ENCODE data around the gene APCDD1.

APCDD1 gene

DNA sequence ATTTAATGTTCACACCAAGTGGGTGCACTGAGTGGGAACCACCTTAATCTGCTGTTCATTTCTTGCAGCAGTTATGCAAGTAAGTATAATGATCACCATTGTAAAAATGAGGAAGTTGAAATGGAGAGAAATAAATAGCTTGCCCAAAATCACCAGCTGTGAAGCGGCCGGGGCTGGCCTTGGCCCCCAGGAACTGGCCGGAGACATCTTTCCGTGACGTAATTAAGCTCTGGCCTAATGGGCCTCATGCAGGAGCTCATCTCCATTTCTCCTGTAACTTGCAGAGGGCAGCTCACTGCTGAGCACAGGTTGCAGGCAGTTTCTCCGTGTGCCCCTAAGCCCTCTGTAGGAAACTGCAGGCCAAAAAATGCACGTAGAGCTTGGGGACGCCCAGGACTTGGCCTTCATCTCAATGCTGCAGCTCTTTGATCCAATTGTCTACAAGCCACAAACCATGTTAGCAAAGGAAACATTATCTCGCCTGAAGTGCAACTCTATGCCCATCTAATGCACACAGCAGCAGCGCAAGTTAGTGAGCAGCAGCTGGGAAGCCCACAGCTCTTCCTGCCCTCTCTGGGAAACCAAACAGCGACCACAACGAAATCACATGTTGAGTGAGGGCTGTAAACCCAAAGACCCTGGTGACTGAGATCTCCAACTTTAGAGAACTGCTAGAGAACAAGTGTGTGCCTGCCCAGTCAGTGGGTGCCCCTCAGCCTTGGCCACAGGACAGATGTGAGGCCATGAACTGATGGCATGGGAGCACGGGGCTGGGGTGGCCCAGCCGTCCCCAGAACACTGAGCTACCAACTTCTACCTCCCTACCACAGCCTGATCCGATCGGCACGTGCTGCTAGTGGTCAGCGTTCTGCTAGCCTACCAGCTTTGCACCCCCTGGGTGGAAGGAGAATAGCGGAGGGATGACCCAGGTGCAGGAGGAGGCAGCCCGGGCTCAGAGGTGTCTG is 28.8 kb downstream of the APCDD1 start:
- H3K36me3 ChIP-seq (ENCODE audit: insufficient read depth, low read depth, low read length) = no peaks in the 10 kb centered on the region

DNA sequence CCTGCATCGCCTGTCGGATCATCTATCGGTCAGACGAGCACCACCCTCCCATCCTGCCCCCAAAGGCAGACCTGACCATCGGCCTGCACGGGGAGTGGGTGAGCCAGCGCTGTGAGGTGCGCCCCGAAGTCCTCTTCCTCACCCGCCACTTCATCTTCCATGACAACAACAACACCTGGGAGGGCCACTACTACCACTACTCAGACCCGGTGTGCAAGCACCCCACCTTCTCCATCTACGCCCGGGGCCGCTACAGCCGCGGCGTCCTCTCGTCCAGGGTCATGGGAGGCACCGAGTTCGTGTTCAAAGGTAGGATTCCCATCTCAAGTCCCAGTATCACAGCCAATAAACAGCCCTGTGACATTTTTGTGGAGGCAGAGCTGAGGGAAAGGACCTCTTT is 31.0 kb downstream of the APCDD1 start:
- H3K27me3 ChIP-seq (ENCODE audit: insufficient read depth, low read length) = no peaks in the 10 kb centered on the region
- H3K27ac ChIP-seq (ENCODE audit: low read length) = no peak overlapping the region
- H3K36me3 ChIP-seq (ENCODE audit: insufficient read depth, low read depth, low read length) = no peaks in the 10 kb centered on the region
- H3K4me3 ChIP-seq (ENCODE audit: low read length) = no peak overlapping the region
- H3K4me1 ChIP-seq (ENCODE audit: insufficient read depth, low read length) = peaks cover 8% of the 10 kb centered on the region; the same call in 1 of the 2 replicates
- H3K9ac ChIP-seq (ENCODE audit: low read depth, low read length) = no peak overlapping the region
- H3K9me3 ChIP-seq (ENCODE audit: insufficient read depth, low read depth, low read length) = no peaks in the 10 kb centered on the region

More for the DNA sequence above, 28.8 kb downstream of the APCDD1 start:
- Histone ChIP-seq H3K4me1 (ENCODE audit: insufficient read depth, low read length) (peaks cover 11% of the 10 kb centered on the region; the same call in 1 of the 2 replicates), H3K27me3 (ENCODE audit: insufficient read depth, low read length) (peaks cover 18% of the 10 kb centered on the region), H3K4me3 (ENCODE audit: low read length) (no peak overlapping the region), H3K27ac (ENCODE audit: low read length) (no peak overlapping the region), H3K9me3 (ENCODE audit: insufficient read depth, low read depth, low read length) (no peaks in the 10 kb centered on the region), H3K9ac (ENCODE audit: low read depth, low read length) (no peak overlapping the region)

DNA sequence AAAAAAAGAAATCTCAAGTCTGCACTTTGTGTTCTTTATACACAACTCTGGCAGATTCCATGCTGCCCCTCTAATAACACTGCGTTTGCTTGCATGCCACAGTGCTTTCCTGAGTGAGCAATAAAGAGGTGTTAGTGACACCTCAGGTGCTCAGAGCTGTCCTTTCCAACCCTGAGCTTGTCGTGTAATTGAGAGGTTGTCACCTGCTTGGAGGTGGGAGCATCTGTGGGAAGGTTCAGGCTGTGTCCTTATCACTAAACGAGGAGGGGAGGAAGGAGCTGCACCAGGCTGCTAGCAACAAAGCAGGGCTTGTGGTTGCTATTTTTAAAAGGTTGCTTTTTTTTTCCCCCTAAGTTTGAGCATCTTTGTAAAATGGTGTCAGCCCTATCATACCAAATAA is 31.9 kb downstream of the APCDD1 start:
- peaks cover 8% of the 10 kb centered on the region; the same call in 1 of the 2 replicates for H3K4me1 ChIP-seq (ENCODE audit: insufficient read depth, low read length)

DNA sequence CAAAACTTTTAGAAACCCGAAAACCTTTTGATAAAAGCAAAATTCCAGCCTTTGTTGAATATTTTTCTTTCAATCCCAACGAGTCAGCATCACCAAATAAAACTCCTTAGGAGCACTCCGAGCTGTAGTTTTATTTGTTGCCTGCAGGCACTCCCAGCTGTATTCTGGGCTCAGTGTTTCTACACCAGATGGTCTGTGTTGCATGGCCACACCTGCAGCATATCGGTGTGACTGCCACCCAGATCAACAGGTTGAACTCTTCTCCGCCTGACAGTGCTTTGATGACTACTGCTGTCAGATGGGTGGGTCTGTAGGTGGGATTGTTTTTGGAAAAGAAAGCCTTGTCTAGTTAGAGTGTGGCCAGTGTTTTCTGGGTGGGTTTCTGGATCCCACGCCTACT is 32.7 kb downstream of the APCDD1 start:
- no peaks in the 10 kb centered on the region for H3K9me3 ChIP-seq (ENCODE audit: insufficient read depth, low read depth, low read length)
- peaks cover 3% of the 10 kb centered on the region; the same call in 1 of the 2 replicates for H3K4me1 ChIP-seq (ENCODE audit: insufficient read depth, low read length)
- H3K9ac ChIP-seq (ENCODE audit: low read depth, low read length) = no peak overlapping the region
- no peaks in the 10 kb centered on the region for H3K36me3 ChIP-seq (ENCODE audit: insufficient read depth, low read depth, low read length)
- H3K27ac ChIP-seq (ENCODE audit: low read length) = no peak overlapping the region
- H3K4me3 ChIP-seq (ENCODE audit: low read length) = no peak overlapping the region
- no peaks in the 10 kb centered on the region for H3K27me3 ChIP-seq (ENCODE audit: insufficient read depth, low read length)

More for the DNA sequence above, 31.9 kb downstream of the APCDD1 start:
- Histone ChIP-seq H3K9ac (ENCODE audit: low read depth, low read length) (no peak overlapping the region), H3K27me3 (ENCODE audit: insufficient read depth, low read length) (no peaks in the 10 kb centered on the region), H3K4me3 (ENCODE audit: low read length) (no peak overlapping the region), H3K9me3 (ENCODE audit: insufficient read depth, low read depth, low read length) (no peaks in the 10 kb centered on the region), H3K27ac (ENCODE audit: low read length) (no peak overlapping the region), H3K36me3 (ENCODE audit: insufficient read depth, low read depth, low read length) (no peaks in the 10 kb centered on the region)

DNA sequence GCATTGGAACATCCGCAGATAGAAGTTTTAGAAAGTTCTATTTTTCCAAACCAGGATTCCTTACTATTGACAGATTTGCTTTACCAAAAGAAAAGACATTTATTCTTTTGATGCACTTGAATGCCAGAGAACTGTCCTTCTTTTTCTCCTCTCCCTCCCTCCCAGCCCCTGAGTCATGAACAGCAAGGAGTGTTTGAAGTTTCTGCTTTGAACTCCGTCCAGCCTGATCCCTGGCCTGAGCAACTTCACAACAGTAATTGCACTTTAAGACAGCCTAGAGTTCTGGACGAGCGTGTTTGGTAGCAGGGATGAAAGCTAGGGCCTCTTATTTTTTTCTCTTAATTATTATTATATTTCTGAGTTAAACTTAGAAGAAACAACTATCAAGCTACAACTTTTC is 33.6 kb downstream of the APCDD1 start:
- Histone ChIP-seq H3K4me1 (ENCODE audit: insufficient read depth, low read length) (no peaks in the 10 kb centered on the region; the same call in 1 of the 2 replicates), H3K36me3 (ENCODE audit: insufficient read depth, low read depth, low read length) (no peaks in the 10 kb centered on the region), H3K9ac (ENCODE audit: low read depth, low read length) (no peak overlapping the region), H3K9me3 (ENCODE audit: insufficient read depth, low read depth, low read length) (no peaks in the 10 kb centered on the region), H3K27ac (ENCODE audit: low read length) (no peak overlapping the region), H3K27me3 (ENCODE audit: insufficient read depth, low read length) (no peaks in the 10 kb centered on the region), H3K4me3 (ENCODE audit: low read length) (no peak overlapping the region)

DNA sequence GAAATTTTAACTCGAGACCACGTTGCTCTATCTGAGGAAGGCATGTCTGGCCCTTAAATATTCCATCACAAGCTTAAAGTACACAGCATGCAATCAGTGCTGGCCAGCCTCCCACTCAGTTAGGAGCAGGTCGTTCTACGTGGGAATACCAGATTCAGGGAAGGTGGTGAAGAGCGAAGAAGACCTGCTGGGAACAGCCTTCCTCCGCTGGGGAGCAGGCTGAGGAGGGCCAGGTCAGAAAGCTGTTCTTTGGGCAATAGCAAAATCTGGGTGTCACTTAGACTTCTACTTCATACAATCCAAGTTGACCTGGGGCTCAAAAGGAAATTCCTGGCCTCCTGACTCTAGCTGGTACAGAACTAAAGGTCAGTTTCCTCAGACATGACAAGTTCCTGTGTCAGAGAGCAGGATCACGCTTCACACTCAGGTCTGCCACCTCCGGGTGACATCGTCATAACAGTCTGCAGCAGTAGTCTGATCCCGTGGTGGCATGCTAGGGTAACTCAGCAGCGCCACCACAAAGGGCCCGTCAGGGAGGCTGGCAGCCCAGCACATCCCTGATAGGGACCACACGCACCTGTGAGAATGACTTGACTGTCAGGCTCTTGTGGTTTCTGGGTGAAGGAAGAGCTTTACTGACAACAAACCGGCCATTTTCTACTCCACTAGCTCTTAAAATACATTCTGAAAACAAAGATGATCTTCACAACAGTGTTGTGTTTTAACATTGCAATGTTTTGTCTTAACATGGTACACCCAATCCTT is 36.1 kb downstream of the APCDD1 start:
- H3K36me3 ChIP-seq (ENCODE audit: insufficient read depth, low read depth, low read length) = no peaks in the 10 kb centered on the region
- no peaks in the 10 kb centered on the region for H3K9me3 ChIP-seq (ENCODE audit: insufficient read depth, low read depth, low read length)
- no peaks in the 10 kb centered on the region for H3K4me1 ChIP-seq (ENCODE audit: insufficient read depth, low read length)
- H3K27me3 ChIP-seq (ENCODE audit: insufficient read depth, low read length) = no peaks in the 10 kb centered on the region
- H3K4me3 ChIP-seq (ENCODE audit: low read length) = no peak overlapping the region
- H3K9ac ChIP-seq (ENCODE audit: low read depth, low read length) = no peak overlapping the region
- no peak overlapping the region for H3K27ac ChIP-seq (ENCODE audit: low read length)

DNA sequence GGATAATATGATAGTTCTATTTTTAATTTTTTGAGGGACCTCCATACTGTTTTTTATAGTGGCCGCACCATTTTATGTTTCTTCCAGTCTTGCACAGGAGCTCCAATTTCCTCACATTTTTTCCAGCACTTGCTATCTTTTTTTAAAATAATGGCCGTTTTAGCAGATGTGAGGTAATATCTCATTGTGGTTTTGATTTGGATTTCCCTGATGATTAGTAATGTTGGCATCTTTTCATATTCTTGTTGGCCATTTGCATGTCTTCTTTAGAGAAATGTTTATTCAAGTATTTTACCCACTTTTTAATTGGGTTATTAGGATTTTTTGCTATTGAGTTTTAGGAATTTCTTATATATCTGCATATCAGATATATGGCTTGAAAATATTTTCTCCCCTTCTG is 41.5 kb downstream of the APCDD1 start:
- H3K27me3 ChIP-seq (ENCODE audit: insufficient read depth, low read length) = no peaks in the 10 kb centered on the region

DNA sequence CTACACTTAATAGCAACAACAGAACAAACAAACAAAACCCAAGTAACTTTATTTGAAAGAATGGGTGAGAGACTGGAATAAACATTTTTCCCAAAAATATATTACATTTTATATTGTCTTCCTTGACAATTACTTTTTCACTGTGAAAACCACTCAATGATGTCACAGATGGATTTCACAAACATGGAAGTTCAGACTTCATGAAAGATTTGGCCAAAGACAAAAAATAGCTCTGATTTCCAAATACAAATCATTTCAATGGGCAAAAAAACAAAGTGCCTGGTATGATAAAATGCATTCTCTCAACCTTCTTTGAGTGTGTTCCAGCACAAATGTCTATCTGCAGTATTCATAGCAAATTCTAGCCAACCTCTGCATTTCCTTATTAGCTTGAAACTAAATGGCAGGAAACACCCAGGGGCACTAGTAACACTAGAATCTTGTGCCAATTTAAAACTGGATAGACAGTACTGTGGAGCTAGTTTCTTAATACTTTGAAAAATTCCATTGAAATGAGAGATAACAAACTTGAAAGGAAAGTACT is 42.8 kb downstream of the APCDD1 start:
- H3K9ac ChIP-seq (ENCODE audit: low read depth, low read length) = no peak overlapping the region
- H3K4me1 ChIP-seq (ENCODE audit: insufficient read depth, low read length) = no peaks in the 10 kb centered on the region
- H3K36me3 ChIP-seq (ENCODE audit: insufficient read depth, low read depth, low read length) = no peaks in the 10 kb centered on the region
- H3K9me3 ChIP-seq (ENCODE audit: insufficient read depth, low read depth, low read length) = no peaks in the 10 kb centered on the region
- H3K27ac ChIP-seq (ENCODE audit: low read length) = no peak overlapping the region
- no peak overlapping the region for H3K4me3 ChIP-seq (ENCODE audit: low read length)
- H3K27me3 ChIP-seq (ENCODE audit: insufficient read depth, low read length) = no peaks in the 10 kb centered on the region

More for the DNA sequence above, 41.5 kb downstream of the APCDD1 start:
- Histone ChIP-seq H3K9me3 (ENCODE audit: insufficient read depth, low read depth, low read length) (no peaks in the 10 kb centered on the region), H3K4me1 (ENCODE audit: insufficient read depth, low read length) (no peaks in the 10 kb centered on the region), H3K36me3 (ENCODE audit: insufficient read depth, low read depth, low read length) (no peaks in the 10 kb centered on the region), H3K27ac (ENCODE audit: low read length) (no peak overlapping the region), H3K9ac (ENCODE audit: low read depth, low read length) (no peak overlapping the region), H3K4me3 (ENCODE audit: low read length) (no peak overlapping the region)

DNA sequence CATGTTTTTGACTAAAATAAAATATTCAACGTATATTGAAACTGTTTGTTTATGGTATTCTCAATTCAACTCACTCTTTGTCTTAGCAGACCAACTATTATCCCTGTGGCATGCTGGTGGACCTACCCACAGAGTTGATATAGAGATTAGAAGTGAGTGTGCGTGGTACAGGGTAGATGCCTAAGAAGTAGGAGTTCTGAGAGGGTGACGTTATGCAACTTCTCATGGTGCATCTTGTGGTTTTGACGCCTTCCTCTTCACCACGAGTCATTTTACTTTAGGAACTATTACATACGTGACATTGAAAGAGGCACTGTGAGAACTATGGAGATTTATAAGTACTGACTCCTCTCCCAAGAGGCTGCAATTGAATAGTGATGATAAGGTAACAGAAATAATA is 44.8 kb downstream of the APCDD1 start:
- Histone ChIP-seq H3K27me3 (ENCODE audit: insufficient read depth, low read length) (no peaks in the 10 kb centered on the region), H3K4me3 (ENCODE audit: low read length) (no peak overlapping the region), H3K4me1 (ENCODE audit: insufficient read depth, low read length) (no peaks in the 10 kb centered on the region), H3K27ac (ENCODE audit: low read length) (no peak overlapping the region), H3K36me3 (ENCODE audit: insufficient read depth, low read depth, low read length) (no peaks in the 10 kb centered on the region), H3K9me3 (ENCODE audit: insufficient read depth, low read depth, low read length) (no peaks in the 10 kb centered on the region), H3K9ac (ENCODE audit: low read depth, low read length) (no peak overlapping the region)

DNA sequence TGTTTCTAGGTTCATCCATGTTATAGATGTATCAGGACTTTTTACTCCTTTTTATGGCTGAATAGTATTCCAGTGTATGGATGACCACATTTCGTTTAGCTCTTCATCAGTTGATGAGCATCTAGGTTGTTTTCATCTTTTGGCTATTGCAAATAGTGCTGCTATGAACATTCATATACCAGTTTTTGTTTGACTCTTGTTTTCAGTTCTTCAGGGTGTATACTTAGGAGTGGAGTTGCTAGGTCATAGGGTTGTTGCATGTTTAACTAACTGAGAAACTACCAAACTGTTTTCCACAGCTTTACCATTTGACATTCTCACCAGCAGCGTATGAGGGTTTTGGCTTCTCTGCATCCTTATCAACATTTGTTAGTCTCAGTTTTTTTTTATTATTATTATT is 45.6 kb downstream of the APCDD1 start:
- Histone ChIP-seq H3K36me3 (ENCODE audit: insufficient read depth, low read depth, low read length) (no peaks in the 10 kb centered on the region), H3K27ac (ENCODE audit: low read length) (no peak overlapping the region), H3K27me3 (ENCODE audit: insufficient read depth, low read length) (no peaks in the 10 kb centered on the region), H3K4me3 (ENCODE audit: low read length) (no peak overlapping the region), H3K4me1 (ENCODE audit: insufficient read depth, low read length) (no peaks in the 10 kb centered on the region), H3K9me3 (ENCODE audit: insufficient read depth, low read depth, low read length) (peaks cover 8% of the 10 kb centered on the region), H3K9ac (ENCODE audit: low read depth, low read length) (no peak overlapping the region)

DNA sequence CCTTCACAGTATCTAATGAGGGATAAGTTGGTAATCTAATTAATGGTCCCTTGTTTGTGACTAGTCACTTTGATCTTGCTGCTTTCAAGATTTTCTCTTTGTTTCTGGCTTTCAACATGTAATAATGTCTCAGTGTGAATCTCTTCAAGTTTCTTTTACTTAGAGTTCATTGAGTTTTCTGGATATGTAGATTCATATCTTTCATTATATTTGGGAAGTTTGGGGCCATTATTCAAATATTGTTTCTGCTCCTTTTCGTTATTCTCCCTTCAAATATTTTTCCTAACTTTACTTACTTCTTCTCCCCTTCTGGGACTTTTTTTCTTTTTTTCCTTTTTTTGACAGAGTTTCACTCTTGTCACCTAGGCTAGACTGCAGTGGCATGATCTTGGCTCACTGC is 50.3 kb downstream of the APCDD1 start:
- no peaks in the 10 kb centered on the region for H3K27me3 ChIP-seq (ENCODE audit: insufficient read depth, low read length)
- H3K36me3 ChIP-seq (ENCODE audit: insufficient read depth, low read depth, low read length) = no peaks in the 10 kb centered on the region

More for the DNA sequence above, 50.3 kb downstream of the APCDD1 start:
- Histone ChIP-seq H3K4me3 (ENCODE audit: low read length) (no peak overlapping the region), H3K9me3 (ENCODE audit: insufficient read depth, low read depth, low read length) (peaks cover 28% of the 10 kb centered on the region), H3K9ac (ENCODE audit: low read depth, low read length) (no peak overlapping the region), H3K27ac (ENCODE audit: low read length) (no peak overlapping the region), H3K4me1 (ENCODE audit: insufficient read depth, low read length) (no peaks in the 10 kb centered on the region)
